Bronchial epithelial cell (primary cell): ENCODE results near the gene IRX3. TPM values are rescaled to one million over a fixed set of nuclear protein-coding genes. Genes with fewer than 3 reads are reported as not detected.

Experiments used
- DNase-seq: peaks from one replicate; pipeline ENCODE4 v3.0.0-alpha.2; 2010; ENCODE audit warnings: low read depth
- FAIRE-seq: peaks from 2 replicates; lab custom pipeline; 2011; peaks lifted over from hg19 to GRCh38; lab: Jason Lieb, UNC
- H3K27me3 ChIP-seq: 2 replicates; pipeline ENCODE4 v1.5.1; 2011; ENCODE audit warnings: low read length; ENCODE audit not compliant: control insufficient read depth, insufficient read depth
- H3K36me3 ChIP-seq: 2 replicates; pipeline ENCODE4 v1.5.1; 2011; ENCODE audit warnings: low read length; ENCODE audit not compliant: control insufficient read depth, insufficient read depth
- H3K4me3 ChIP-seq: 2 replicates; pipeline ENCODE4 v1.5.1; 2011; ENCODE audit warnings: mild to moderate bottlenecking, low read depth, low read length, control low read depth
- CTCF ChIP-seq: IDR thresholded peaks from 2 replicates; pipeline ENCODE4 v1.5.1; 2011; ENCODE audit warnings: mild to moderate bottlenecking, moderate library complexity, low read length, control low read depth, inconsistent platforms; ENCODE audit not compliant: insufficient read depth, severe bottlenecking
- total RNA-seq: library from RNA; depleted of rRNA; stranded (reverse); fragments of >200 nt; gene quantifications from 2 replicates; pipeline ENCODE4 v1.2.1, GENCODE V29; 2014

IRX3 gene
- total RNA-seq, 1 donor from 2014 or later: 2.1 TPM

- Histone ChIP-seq H3K36me3 (no peaks in the 10 kb centered on the region), H3K27me3 (no peaks in the 10 kb centered on the region), H3K4me3 (no peak overlapping the region)
- DNase-seq: no peak
- FAIRE-seq: no peak
- no peak for TF ChIP-seq CTCF
These were observed 30.6 kb upstream of the IRX3 start for GRCh38 chr16:54317101-54317611.

- FAIRE-seq: no peak
- no peak overlapping the region for H3K4me3 ChIP-seq
- no peaks in the 10 kb centered on the region for H3K27me3 ChIP-seq
- no peak for DNase-seq
- no peak for TF ChIP-seq CTCF
- no peaks in the 10 kb centered on the region for H3K36me3 ChIP-seq
These were observed 29.7 kb upstream of the IRX3 start for GRCh38 chr16:54316095-54316889.

GRCh38 chr16:54313789-54314188, 27.2 kb upstream of the IRX3 start:
- no peak overlapping the region for H3K4me3 ChIP-seq
- DNase-seq (no peak), FAIRE-seq (no peak)
- no peaks in the 10 kb centered on the region for H3K36me3 ChIP-seq
- no peaks in the 10 kb centered on the region for H3K27me3 ChIP-seq
- TF ChIP-seq CTCF: no peak

GRCh38 chr16:54312502-54312991, 26.0 kb upstream of the IRX3 start:
- FAIRE-seq (no peak), DNase-seq (no peak)
- no peak for TF ChIP-seq CTCF
- Histone ChIP-seq H3K4me3 (no peak overlapping the region), H3K36me3 (no peaks in the 10 kb centered on the region), H3K27me3 (peaks cover 2% of the 10 kb centered on the region)

- DNase-seq (no peak), FAIRE-seq (no peak)
- Histone ChIP-seq H3K36me3 (no peaks in the 10 kb centered on the region), H3K4me3 (no peak overlapping the region), H3K27me3 (peaks cover 2% of the 10 kb centered on the region)
- no peak for TF ChIP-seq CTCF
These were observed 22.8 kb upstream of the IRX3 start for GRCh38 chr16:54309341-54309740.
